Neuronal stem cell (in vitro differentiated cells): ENCODE results near the gene PPARG.

Source experiments
- DNase-seq: peaks from one replicate; pipeline ENCODE4 v3.0.0-alpha.2; 2013; ENCODE audit warnings: low spot score
- H2AFZ ChIP-seq: one replicate; pipeline ENCODE4 v1.6.1; 2013; ENCODE audit warnings: mild to moderate bottlenecking, low read length, inconsistent platforms
- H2AK5ac ChIP-seq: 2 replicates; pipeline ENCODE4 v1.6.1; 2013; ENCODE audit warnings: low read depth, mild to moderate bottlenecking, inconsistent platforms, low read length, moderate library complexity, mixed read lengths
- H2BK120ac ChIP-seq: 2 replicates; pipeline ENCODE4 v1.6.1; 2013; ENCODE audit warnings: low read depth, mild to moderate bottlenecking, inconsistent platforms, low read length, moderate library complexity, mixed read lengths
- H2BK12ac ChIP-seq: one replicate; pipeline ENCODE4 v1.6.1; 2013; ENCODE audit warnings: low read length, inconsistent platforms
- H2BK15ac ChIP-seq: 2 replicates; pipeline ENCODE4 v1.6.1; 2013; ENCODE audit warnings: mild to moderate bottlenecking, low read length, inconsistent platforms, mixed read lengths
- H2BK5ac ChIP-seq: one replicate; pipeline ENCODE4 v1.6.1; 2013; ENCODE audit warnings: inconsistent platforms, mild to moderate bottlenecking, low read length, moderate library complexity
- H3K14ac ChIP-seq: one replicate; pipeline ENCODE4 v1.6.1; 2013; ENCODE audit warnings: low read length, inconsistent platforms
- H3K18ac ChIP-seq: 2 replicates; pipeline ENCODE4 v1.6.1; 2013; ENCODE audit warnings: low read length, inconsistent platforms
- H3K23ac ChIP-seq: 2 replicates; pipeline ENCODE4 v1.6.1; 2013; ENCODE audit warnings: low read depth, mild to moderate bottlenecking, mixed read lengths, low read length, inconsistent platforms; ENCODE audit not compliant: poor library complexity
- H3K27ac ChIP-seq: replicated peaks from 3 replicates; pipeline ENCODE4 v1.5.1; 2013; ENCODE audit warnings: low read length, inconsistent platforms
- H3K27me3 ChIP-seq, 3 experiments: 2 replicates each; pipeline ENCODE4 v1.6.1; 2013; ENCODE audit warnings: low read length in 3 of 3, mild to moderate bottlenecking in 2 of 3, inconsistent platforms in 1 of 3, low read depth in 1 of 3, mixed read lengths in 1 of 3, moderate library complexity in 1 of 3; ENCODE audit not compliant: control insufficient read depth in 3 of 3, insufficient read depth in 3 of 3
- H3K36me3 ChIP-seq, 2 donors: replicated peaks in 1 of 2; 2 replicates each; pipeline ENCODE4 v1.6.1; 2013; ENCODE audit warnings: low read length in 2 of 2; ENCODE audit not compliant: control insufficient read depth in 2 of 2, insufficient read depth in 2 of 2
- H3K4ac ChIP-seq: 2 replicates; pipeline ENCODE4 v1.6.1; 2013; ENCODE audit warnings: inconsistent platforms, mild to moderate bottlenecking, low read length, moderate library complexity
- H3K4me1 ChIP-seq, 2 donors: 1 replicate in 1 of 2; 2 replicates in 1 of 2; pipeline ENCODE4 v1.6.1; 2013; ENCODE audit warnings: low read length in 2 of 2, low read depth in 1 of 2; ENCODE audit not compliant: control insufficient read depth in 2 of 2, insufficient read depth in 1 of 2
- H3K4me2 ChIP-seq: one replicate; pipeline ENCODE4 v1.6.1; 2013; ENCODE audit warnings: mild to moderate bottlenecking, low read length, inconsistent platforms; ENCODE audit not compliant: insufficient read depth, poor library complexity, severe bottlenecking
- H3K4me3 ChIP-seq, 2 donors: 2 replicates each; pipeline ENCODE4 v1.5.1; 2013; ENCODE audit warnings: low read length in 2 of 2, mild to moderate bottlenecking in 2 of 2, inconsistent platforms in 1 of 2, moderate library complexity in 1 of 2
- H3K79me1 ChIP-seq: one replicate; pipeline ENCODE4 v1.6.1; 2013; ENCODE audit warnings: low read depth, mild to moderate bottlenecking, inconsistent platforms, low read length, moderate library complexity
- H3K9ac ChIP-seq: one replicate; pipeline ENCODE4 v1.6.1; 2013; ENCODE audit warnings: mild to moderate bottlenecking, low read depth, low read length, inconsistent platforms; ENCODE audit not compliant: poor library complexity
- H3K9me3 ChIP-seq, 2 donors: replicated peaks in 1 of 2; 2 replicates each; pipeline versions ENCODE3 to v1.6.1; 2013; ENCODE audit warnings: low read length in 2 of 2, mild to moderate bottlenecking in 2 of 2, inconsistent platforms in 1 of 2, low read depth in 1 of 2, mixed read lengths in 1 of 2, moderate library complexity in 1 of 2; ENCODE audit not compliant: control insufficient read depth in 2 of 2, insufficient read depth in 1 of 2
- H4K8ac ChIP-seq: one replicate; pipeline ENCODE4 v1.6.1; 2013; ENCODE audit warnings: low read depth, mild to moderate bottlenecking, inconsistent platforms, low read length, moderate library complexity
- H4K91ac ChIP-seq: one replicate; pipeline ENCODE4 v1.6.1; 2013; ENCODE audit warnings: low read length, low read depth, mild to moderate bottlenecking, inconsistent platforms; ENCODE audit not compliant: poor library complexity
- WGBS, 2 donors: extraction: QIAGEN DNeasy Blood & Tissue Kit; methylation state at CpG; one replicate each; pipeline ENCODE4 v1.1.7; 2013; ENCODE audit warnings: missing lambda C conversion rate in 2 of 2, mixed read lengths in 1 of 2; ENCODE audit not compliant: insufficient read length in 2 of 2, insufficient replicate concordance in 1 of 2; ENCODE audit errors: extremely low coverage in 2 of 2; 5-methylcytosine and 5-hydroxymethylcytosine counted together

PPARG gene

GRCh38 chr3:12299026-12299425, 10.2 kb downstream of the PPARG start:
- no peak overlapping the region for H4K91ac ChIP-seq
- H3K36me3 ChIP-seq = no peaks in the 10 kb centered on the region
- H3K23ac ChIP-seq = no peak overlapping the region
- no peak overlapping the region for H3K14ac ChIP-seq
- H3K27me3 ChIP-seq = peaks cover 0 to 11% (median 0%) of the 10 kb centered on the region in 3 experiments
- DNase-seq = no peak
- no peak overlapping the region for H4K8ac ChIP-seq
- H3K9ac ChIP-seq = no peak overlapping the region
- H2BK120ac ChIP-seq = no peak overlapping the region
- H3K9me3 ChIP-seq = no peaks in the 10 kb centered on the region
- WGBS, 2 donors = no CpG with 5 or more reads among the region's 8 CpGs
- no peak overlapping the region for H3K18ac ChIP-seq
- no peak overlapping the region for H2BK12ac ChIP-seq
- no peak overlapping the region for H2AFZ ChIP-seq
- H2BK5ac ChIP-seq = no peak overlapping the region
- H3K27ac ChIP-seq = no peak overlapping the region
- H2AK5ac ChIP-seq = no peak overlapping the region
- H3K79me1 ChIP-seq = no peaks in the 10 kb centered on the region
- no peak overlapping the region for H3K4me3 ChIP-seq
- no peak overlapping the region for H3K4me2 ChIP-seq
- H2BK15ac ChIP-seq = no peak overlapping the region
- H3K4me1 ChIP-seq = peaks cover 0 to 3% of the 10 kb centered on the region in 2 donors
- H3K4ac ChIP-seq = no peak overlapping the region

GRCh38 chr3:12300137-12300536, 11.3 kb downstream of the PPARG start:
- H3K4me1 ChIP-seq = peaks cover 0 to 3% of the 10 kb centered on the region in 2 donors
- no peak overlapping the region for H3K18ac ChIP-seq
- H3K9me3 ChIP-seq = no peaks in the 10 kb centered on the region
- no peak overlapping the region for H3K4me3 ChIP-seq
- H4K91ac ChIP-seq = no peak overlapping the region
- no peak overlapping the region for H2BK12ac ChIP-seq
- no peak overlapping the region for H3K14ac ChIP-seq
- H2AK5ac ChIP-seq = no peak overlapping the region
- no peak for DNase-seq
- H2AFZ ChIP-seq = no peak overlapping the region
- H2BK15ac ChIP-seq = no peak overlapping the region
- H3K4ac ChIP-seq = no peak overlapping the region
- H4K8ac ChIP-seq = no peak overlapping the region
- no peak overlapping the region for H3K27ac ChIP-seq
- peaks cover 0 to 13% (median 0%) of the 10 kb centered on the region in 3 experiments for H3K27me3 ChIP-seq
- H3K4me2 ChIP-seq = no peak overlapping the region
- no peak overlapping the region for H3K23ac ChIP-seq
- no peak overlapping the region for H2BK5ac ChIP-seq
- H3K79me1 ChIP-seq = no peaks in the 10 kb centered on the region
- no CpG with 5 or more reads among the region's 4 CpGs for WGBS, 2 donors
- H3K9ac ChIP-seq = no peak overlapping the region
- H3K36me3 ChIP-seq = no peaks in the 10 kb centered on the region
- no peak overlapping the region for H2BK120ac ChIP-seq

GRCh38 chr3:12301031-12301430, 12.2 kb downstream of the PPARG start:
- Histone ChIP-seq H3K27ac (no peak overlapping the region), H3K9ac (no peak overlapping the region), H2BK12ac (no peak overlapping the region), H3K4me3 (no peak overlapping the region), H3K79me1 (no peaks in the 10 kb centered on the region), H4K8ac (no peak overlapping the region), H3K14ac (no peak overlapping the region), H3K4me1 (peaks cover 0 to 3% of the 10 kb centered on the region in 2 donors), H3K9me3 (no peaks in the 10 kb centered on the region), H3K18ac (no peak overlapping the region), H2BK120ac (no peak overlapping the region), H2AK5ac (no peak overlapping the region), H2AFZ (no peak overlapping the region), H3K23ac (no peak overlapping the region), H3K4ac (no peak overlapping the region), H3K4me2 (no peak overlapping the region), H2BK5ac (no peak overlapping the region), H3K27me3 (peaks cover 0 to 13% (median 0%) of the 10 kb centered on the region in 3 experiments), H3K36me3 (no peaks in the 10 kb centered on the region), H4K91ac (no peak overlapping the region), H2BK15ac (no peak overlapping the region)
- no CpG with 5 or more reads among the region's 2 CpGs for WGBS, 2 donors
- no peak for DNase-seq

GRCh38 chr3:12301513-12301912, 12.6 kb downstream of the PPARG start:
- no peak overlapping the region for H2BK120ac ChIP-seq
- no peaks in the 10 kb centered on the region for H3K36me3 ChIP-seq
- no peak overlapping the region for H4K91ac ChIP-seq
- H2AFZ ChIP-seq = no peak overlapping the region
- H3K4me3 ChIP-seq = no peak overlapping the region
- no peak overlapping the region for H2BK5ac ChIP-seq
- no peak overlapping the region for H3K27ac ChIP-seq
- WGBS, 2 donors = no CpG with 5 or more reads among the region's 1 CpG
- H2BK15ac ChIP-seq = no peak overlapping the region
- no peak overlapping the region for H3K18ac ChIP-seq
- no peaks in the 10 kb centered on the region for H3K9me3 ChIP-seq
- DNase-seq = no peak
- H3K27me3 ChIP-seq = peaks cover 0 to 13% (median 0%) of the 10 kb centered on the region in 3 experiments
- no peak overlapping the region for H3K4ac ChIP-seq
- no peak overlapping the region for H2BK12ac ChIP-seq
- H3K14ac ChIP-seq = no peak overlapping the region
- H2AK5ac ChIP-seq = no peak overlapping the region
- no peaks in the 10 kb centered on the region for H3K4me1 ChIP-seq
- no peak overlapping the region for H3K4me2 ChIP-seq
- H3K9ac ChIP-seq = no peak overlapping the region
- H3K79me1 ChIP-seq = no peaks in the 10 kb centered on the region
- no peak overlapping the region for H4K8ac ChIP-seq
- no peak overlapping the region for H3K23ac ChIP-seq
